IMR-90 (cell line): Measurements from ENCODE around the gene LRRC75A. TPM values are rescaled to one million over a fixed set of nuclear protein-coding genes. Genes with fewer than 3 reads are reported as not detected.

ENCODE experiments used
- ATAC-seq: fragments of 200-7000 bp; cut with Tn5 transposase; 2 replicates; pipeline ENCODE4 v1.9.1; 2020; ENCODE audit warnings: low read depth, mild to moderate bottlenecking, moderate library complexity
- BruUV-seq: library from RNA; stranded (reverse); fragments of 400-500 nt; replicated peaks from 2 replicates; lab custom pipeline; 2021; lab: Mats Ljungman, UMichigan
- CTCF ChIA-PET: fragments of 300-600 bp; formaldehyde crosslinking; extraction: SDS; loops from one replicate; lab custom pipeline; 2021; ENCODE audit warnings: antibody characterized with exemption; lab: Yijun Ruan, JAX
- POLR2A ChIA-PET: fragments of 300-600 bp; sonication (Branson Sonifier 250); formaldehyde crosslinking; loops from one replicate; lab custom pipeline; 2022; ENCODE audit warnings: antibody characterized with exemption; ENCODE audit not compliant: unreplicated experiment; lab: Charles Lee
- DNase-seq: peaks from one replicate; pipeline ENCODE4 v3.0.0; 2013
- H2AFZ ChIP-seq: replicated peaks from 2 replicates; pipeline ENCODE3; 2013; ENCODE audit warnings: low read length, mild to moderate bottlenecking; ENCODE audit not compliant: poor library complexity
- H2AK5ac ChIP-seq: 2 replicates; pipeline ENCODE4 v1.6.1; 2013; ENCODE audit warnings: low read depth, low read length, inconsistent platforms
- H2AK9ac ChIP-seq: replicated peaks from 2 replicates; pipeline ENCODE3; 2013; ENCODE audit warnings: mild to moderate bottlenecking, low read depth, low read length, moderate library complexity; ENCODE audit not compliant: poor library complexity
- H2BK120ac ChIP-seq: 2 replicates; pipeline ENCODE4 v1.6.1; 2013; ENCODE audit warnings: low read depth, low read length, inconsistent platforms
- H2BK15ac ChIP-seq: 3 replicates; pipeline ENCODE4 v1.6.1; 2013; ENCODE audit warnings: low read depth, low read length, inconsistent platforms
- H2BK20ac ChIP-seq: 2 replicates; pipeline ENCODE4 v1.6.1; 2013; ENCODE audit warnings: low read depth, mild to moderate bottlenecking, inconsistent platforms, low read length, moderate library complexity
- H2BK5ac ChIP-seq: 2 replicates; pipeline ENCODE4 v1.6.1; 2013; ENCODE audit warnings: mild to moderate bottlenecking, low read depth, low read length, inconsistent platforms; ENCODE audit not compliant: poor library complexity, severe bottlenecking
- H3K14ac ChIP-seq: replicated peaks from 2 replicates; pipeline ENCODE4 v1.6.1; 2013; ENCODE audit warnings: low read depth, low read length, inconsistent platforms
- H3K18ac ChIP-seq: 2 replicates; pipeline ENCODE4 v1.6.1; 2013; ENCODE audit warnings: low read depth, low read length, control low read depth
- H3K23ac ChIP-seq: 2 replicates; pipeline ENCODE4 v1.6.1; 2013; ENCODE audit warnings: low read depth, low read length, inconsistent platforms
- H3K27ac ChIP-seq: 2 replicates; pipeline ENCODE4 v1.5.1; 2013; ENCODE audit warnings: mild to moderate bottlenecking, control low read depth, low read length; ENCODE audit not compliant: insufficient read depth
- H3K27me3 ChIP-seq: 2 replicates; pipeline ENCODE4 v1.6.1; 2013; ENCODE audit warnings: low read length; ENCODE audit not compliant: control insufficient read depth, insufficient read depth
- H3K36me3 ChIP-seq: 2 replicates; pipeline ENCODE4 v1.6.1; 2013; ENCODE audit warnings: low read length, mixed read lengths; ENCODE audit not compliant: control insufficient read depth, insufficient read depth
- H3K4ac ChIP-seq: 2 replicates; pipeline ENCODE4 v1.6.1; 2013; ENCODE audit warnings: low read depth, low read length, inconsistent platforms
- H3K4me1 ChIP-seq: 2 replicates; pipeline ENCODE4 v1.6.1; 2013; ENCODE audit warnings: low read length, mixed read lengths; ENCODE audit not compliant: control insufficient read depth, insufficient read depth
- H3K4me2 ChIP-seq: 2 replicates; pipeline ENCODE4 v1.6.1; 2013; ENCODE audit warnings: low read depth, mild to moderate bottlenecking, control low read depth, low read length, moderate library complexity
- H3K4me3 ChIP-seq: 2 replicates; pipeline ENCODE4 v1.5.1; 2013; ENCODE audit warnings: low read depth, mild to moderate bottlenecking, control low read depth, low read length, moderate library complexity; ENCODE audit not compliant: insufficient read depth
- H3K56ac ChIP-seq: 2 replicates; pipeline ENCODE4 v1.6.1; 2013; ENCODE audit warnings: low read length, inconsistent platforms; ENCODE audit not compliant: insufficient read depth; ENCODE audit errors: extremely low read depth
- H3K79me1 ChIP-seq, 2 experiments: 2 replicates each; pipeline ENCODE4 v1.6.1; 2013; ENCODE audit warnings: low read length in 2 of 2, inconsistent platforms in 1 of 2, low read depth in 1 of 2
- H3K9ac ChIP-seq: 2 replicates; pipeline ENCODE4 v1.6.1; 2013; ENCODE audit warnings: low read depth, low read length, control low read depth
- H3K9me1 ChIP-seq: 2 replicates; pipeline ENCODE4 v1.6.1; 2013; ENCODE audit warnings: low read length, inconsistent platforms; ENCODE audit not compliant: insufficient read depth
- H3K9me3 ChIP-seq: 2 replicates; pipeline ENCODE4 v1.6.1; 2013; ENCODE audit warnings: low read length; ENCODE audit not compliant: control insufficient read depth, insufficient read depth
- H4K20me1 ChIP-seq: 2 replicates; pipeline ENCODE4 v1.6.1; 2013; ENCODE audit warnings: low read length, inconsistent platforms; ENCODE audit not compliant: insufficient read depth
- H4K5ac ChIP-seq: 2 replicates; pipeline ENCODE4 v1.6.1; 2013; ENCODE audit warnings: mild to moderate bottlenecking, low read depth, low read length, control low read depth
- H4K8ac ChIP-seq, 2 experiments: 2 replicates each; pipeline ENCODE4 v1.6.1; 2013; ENCODE audit warnings: low read depth in 2 of 2, low read length in 2 of 2, control low read depth in 1 of 2, inconsistent platforms in 1 of 2
- H4K91ac ChIP-seq: 2 replicates; pipeline ENCODE4 v1.6.1; 2013; ENCODE audit warnings: low read depth, low read length, inconsistent platforms; ENCODE audit not compliant: insufficient read depth
- CEBPB ChIP-seq: IDR thresholded peaks from 2 replicates; pipeline ENCODE4 v1.6.1; 2012; ENCODE audit warnings: low read depth, low read length, improper control_type of control experiment
- CHD1 ChIP-seq: IDR thresholded peaks from 2 replicates; pipeline ENCODE4 v1.6.1; 2012; ENCODE audit warnings: low read depth, low read length, improper control_type of control experiment
- CTCF ChIP-seq: conservative IDR thresholded peaks from 2 replicates; pipeline ENCODE4 v1.5.1; 2012; ENCODE audit warnings: mild to moderate bottlenecking, low read depth, low read length, improper control_type of control experiment
- FOS ChIP-seq: fragments of 150-350 bp; IDR thresholded peaks from 2 replicates; pipeline ENCODE4 v1.6.1; 2016; ENCODE audit warnings: low read depth, low read length
- MAFK ChIP-seq: IDR thresholded peaks from 2 replicates; pipeline ENCODE4 v1.6.1; 2012; ENCODE audit warnings: low read depth, low read length, improper control_type of control experiment
- MXI1 ChIP-seq: IDR thresholded peaks from 2 replicates; pipeline ENCODE4 v1.6.1; 2012; ENCODE audit warnings: low read depth, mild to moderate bottlenecking, low read length, moderate library complexity, borderline replicate concordance
- NFE2L2 ChIP-seq: fragments of 150-350 bp; IDR thresholded peaks from 2 replicates; pipeline ENCODE4 v1.6.1; 2016; ENCODE audit warnings: low read depth, mild to moderate bottlenecking, low read length
- POLR2A ChIP-seq: IDR thresholded peaks from 2 replicates; pipeline ENCODE4 v1.6.1; 2012; ENCODE audit warnings: mild to moderate bottlenecking, low read depth, low read length
- RAD21 ChIP-seq: IDR thresholded peaks from 2 replicates; pipeline ENCODE4 v1.6.1; 2012; ENCODE audit warnings: low read length, improper control_type of control experiment
- RCOR1 ChIP-seq: IDR thresholded peaks from 2 replicates; pipeline ENCODE4 v1.6.1; 2012; ENCODE audit warnings: mild to moderate bottlenecking, low read length, improper control_type of control experiment; ENCODE audit not compliant: insufficient replicate concordance
- RFX5 ChIP-seq: IDR thresholded peaks from 2 replicates; pipeline ENCODE4 v1.8.0; 2012; ENCODE audit warnings: low read depth, mild to moderate bottlenecking, low read length, moderate library complexity
- SMC3 ChIP-seq: fragments of 150-350 bp; IDR thresholded peaks from 2 replicates; pipeline ENCODE4 v1.6.1; 2016; ENCODE audit warnings: low read depth, mild to moderate bottlenecking, antibody characterized with exemption, low read length, moderate library complexity
- WGBS, 2 experiments: methylation state at CpG; one replicate each; pipeline versions ENCODE4 v1.1.5 to v1.1.7; 2013; ENCODE audit warnings: missing lambda C conversion rate in 2 of 2; ENCODE audit not compliant: insufficient read length in 1 of 2; ENCODE audit errors: extremely low coverage in 2 of 2; 5-methylcytosine and 5-hydroxymethylcytosine counted together
- dilution Hi-C: fragments of 300-500 bp; cut with HindIII; formaldehyde crosslinking; loops from one replicate; pipeline ENCODE4 v1.14.3; 2018; ENCODE audit warnings: low sequenced_read_pairs; ENCODE audit not compliant: unreplicated experiment
- in situ Hi-C: fragments of 300-500 bp; cut with MboI; formaldehyde crosslinking; loops from 3 replicates; pipeline ENCODE4 v1.14.3; 2019; ENCODE audit warnings: low sequenced_read_pairs, inconsistent platforms, mixed read lengths
- intact Hi-C: fragments of 100-400 bp; cut with micrococcal nuclease; formaldehyde crosslinking; loops from 2 replicates; pipeline ENCODE4 v1.10.0; 2022
- polyA plus RNA-seq, 3 experiments: library from polyadenylated mRNA; depleted of rRNA; stranded (reverse); fragments of >200 nt; gene quantifications; 2 replicates each; pipeline ENCODE4 v1.2.3, GENCODE V29; 2012; ENCODE audit warnings: low replicate concordance in 1 of 3
- total RNA-seq: library from RNA; depleted of rRNA; stranded (reverse); fragments of >200 nt; gene quantifications from 2 replicates; pipeline ENCODE4 v1.2.3, GENCODE V29; 2012
- TF ChIP-seq, protein P1 (sequence below): fragments of 150-350 bp; IDR thresholded peaks from 2 replicates; pipeline ENCODE4 v1.6.1; 2017; ENCODE audit warnings: mild to moderate bottlenecking, antibody characterized with exemption, low read length, low read depth
- TF ChIP-seq, protein P2 (sequence below): fragments of 150-350 bp; IDR thresholded peaks from 2 replicates; pipeline ENCODE4 v1.6.1; 2016; ENCODE audit warnings: low read depth, mild to moderate bottlenecking, low read length, moderate library complexity, borderline replicate concordance

The LRRC75A gene
- total and polyA plus RNA-seq, 2 of the 4 experiments (the other 2 are of a cell fraction), result 0.72 to 1.0 TPM

- no peak overlapping the region for H3K14ac ChIP-seq
- BruUV-seq, result no TSS peak
- in situ Hi-C loops (no loop called here), dilution Hi-C loops (no loop called here), intact Hi-C loops (no loop called here)
- peak overlapping the region; percentile 40 for H2AK9ac ChIP-seq
- peak overlapping the region; percentile 92 for H2AFZ ChIP-seq
- H4K8ac ChIP-seq, result no peak overlapping the region
- 96% methylated on average over 5 of the region's 27 CpGs; no CpG with 5 or more reads in 1 of the 2 experiments for WGBS, 2 experiments
- ChIA-PET CTCF (interaction anchor here (1.0 kb wide), 1 partner anchor 39 kb away, joined by 3 read pairs; no protein-coding TSS in a partner anchor), POLR2A (no interaction called here)
- H3K9ac ChIP-seq, result no peak overlapping the region
- no peak overlapping the region for H2AK5ac ChIP-seq
- H4K91ac ChIP-seq, result no peak overlapping the region
- no peak overlapping the region for H3K23ac ChIP-seq
- no peak overlapping the region for H2BK20ac ChIP-seq
- no peak overlapping the region for H3K18ac ChIP-seq
- H3K27me3 ChIP-seq, result peaks cover 63% of the 10 kb centered on the region
- no peaks in the 10 kb centered on the region for H3K9me3 ChIP-seq
- H3K9me1 ChIP-seq, result no peaks in the 10 kb centered on the region
- peak overlapping the region; percentile 77; the same call in 1 of the 2 replicates for H3K4me2 ChIP-seq
- no peaks in the 10 kb centered on the region for H3K36me3 ChIP-seq
- no peaks in the 10 kb centered on the region for H4K20me1 ChIP-seq
- no peaks in the 10 kb centered on the region; the same call in 1 of the 2 replicates for H3K4me1 ChIP-seq
- no peak overlapping the region for H3K56ac ChIP-seq
- no peak overlapping the region for H2BK15ac ChIP-seq
- H4K5ac ChIP-seq, result no peak overlapping the region
- H3K27ac ChIP-seq, result no peak overlapping the region
- H3K79me1 ChIP-seq, result no peaks in the 10 kb centered on the region
- no peak overlapping the region for H3K4ac ChIP-seq
- H3K4me3 ChIP-seq, result peak overlapping the region; percentile 63
- H2BK120ac ChIP-seq, result no peak overlapping the region
- H2BK5ac ChIP-seq, result no peak overlapping the region
- ATAC-seq (no peak), DNase-seq (no peak)
- TF ChIP-seq, protein P1, sequence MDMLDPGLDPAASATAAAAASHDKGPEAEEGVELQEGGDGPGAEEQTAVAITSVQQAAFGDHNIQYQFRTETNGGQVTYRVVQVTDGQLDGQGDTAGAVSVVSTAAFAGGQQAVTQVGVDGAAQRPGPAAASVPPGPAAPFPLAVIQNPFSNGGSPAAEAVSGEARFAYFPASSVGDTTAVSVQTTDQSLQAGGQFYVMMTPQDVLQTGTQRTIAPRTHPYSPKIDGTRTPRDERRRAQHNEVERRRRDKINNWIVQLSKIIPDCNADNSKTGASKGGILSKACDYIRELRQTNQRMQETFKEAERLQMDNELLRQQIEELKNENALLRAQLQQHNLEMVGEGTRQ, result no peak
- TF ChIP-seq CHD1, result no peak
- no peak for TF ChIP-seq FOS
- TF ChIP-seq MAFK, result no peak
- TF ChIP-seq CTCF, result no peak
- no peak for TF ChIP-seq CEBPB
- no peak for TF ChIP-seq POLR2A
- no peak for TF ChIP-seq RFX5
- no peak for TF ChIP-seq RAD21
- no peak for TF ChIP-seq NFE2L2
- TF ChIP-seq, protein P2, sequence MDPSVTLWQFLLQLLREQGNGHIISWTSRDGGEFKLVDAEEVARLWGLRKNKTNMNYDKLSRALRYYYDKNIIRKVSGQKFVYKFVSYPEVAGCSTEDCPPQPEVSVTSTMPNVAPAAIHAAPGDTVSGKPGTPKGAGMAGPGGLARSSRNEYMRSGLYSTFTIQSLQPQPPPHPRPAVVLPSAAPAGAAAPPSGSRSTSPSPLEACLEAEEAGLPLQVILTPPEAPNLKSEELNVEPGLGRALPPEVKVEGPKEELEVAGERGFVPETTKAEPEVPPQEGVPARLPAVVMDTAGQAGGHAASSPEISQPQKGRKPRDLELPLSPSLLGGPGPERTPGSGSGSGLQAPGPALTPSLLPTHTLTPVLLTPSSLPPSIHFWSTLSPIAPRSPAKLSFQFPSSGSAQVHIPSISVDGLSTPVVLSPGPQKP, result no peak
- no peak for TF ChIP-seq SMC3
- TF ChIP-seq MXI1, result no peak
- no peak for TF ChIP-seq RCOR1
Observed at GRCh38 chr17:16492613-16493530, 879 bp upstream of the LRRC75A start.
